HCT116 (cell line): ENCODE measurements around the gene LCE1A. TPM values are rescaled to one million over a fixed set of nuclear protein-coding genes. Genes with fewer than 3 reads are reported as not detected.

ENCODE experiments used
- ATAC-seq: fragments of 200-7000 bp; cut with Tn5 transposase; 2 replicates; pipeline ENCODE4 v1.9.1; 2020; ENCODE audit warnings: mild to moderate bottlenecking, moderate library complexity
- BruUV-seq: library from RNA; stranded (reverse); fragments of 400-500 nt; replicated peaks from 2 replicates; lab custom pipeline; 2021; lab: Mats Ljungman, UMichigan
- CTCF ChIA-PET: fragments of 300-600 bp; sonication (Branson Sonifier 250); formaldehyde crosslinking; loops from one replicate; lab custom pipeline; 2021; ENCODE audit warnings: antibody characterized with exemption; lab: Charles Lee
- POLR2A ChIA-PET: fragments of 300-600, 350-600 bp; sonication (Branson Sonifier 250); formaldehyde crosslinking; loops from one replicate; lab custom pipeline; 2021; ENCODE audit warnings: antibody characterized with exemption; lab: Charles Lee
- RAD21 ChIA-PET, 2 experiments: fragments of 300-600 bp; sonication (Branson Sonifier 250); formaldehyde crosslinking; loops; one replicate each; lab custom pipeline; 2023; ENCODE audit warnings: low total read pairs in 2 of 2; ENCODE audit not compliant: uncharacterized antibody in 2 of 2, unreplicated experiment in 2 of 2, low non-redundant PET in 1 of 2; lab: Charles Lee
- DNase-seq: peaks from one replicate; pipeline ENCODE4 v3.0.0-alpha.2; 2010; ENCODE audit warnings: low read depth, low spot score
- H2AFZ ChIP-seq: fragments of 200-600 bp; shearing (Covaris generic), sonication (generic); 2 replicates; pipeline ENCODE4 v1.6.1; 2017; ENCODE audit warnings: low read depth, mixed run types, mixed read lengths, antibody characterized with exemption, low read length; ENCODE audit not compliant: poor library complexity, severe bottlenecking
- H3K27ac ChIP-seq: 2 replicates; pipeline ENCODE4 v1.5.1; 2012; ENCODE audit warnings: low read depth, low read length
- H3K27me3 ChIP-seq: fragments of 200-600 bp; sonication (generic); 2 replicates; pipeline ENCODE4 v1.6.1; 2016; ENCODE audit warnings: mixed run types, low read length, mixed read lengths; ENCODE audit not compliant: insufficient read depth
- H3K36me3 ChIP-seq, 2 experiments: fragments of 200-500 bp in 1 of 2; fragments of 200-600 bp in 1 of 2; sonication (Bioruptor generic) in 1 of 2; sonication (generic) in 1 of 2; 2 replicates each; pipeline versions ENCODE4 v1.5.1 to v1.6.1; 2014 to 2016; ENCODE audit warnings: low read length in 2 of 2, inconsistent platforms in 1 of 2, mixed read lengths in 1 of 2, mixed run types in 1 of 2; ENCODE audit not compliant: insufficient read depth in 2 of 2, control insufficient read depth in 1 of 2
- H3K4me1 ChIP-seq, 2 experiments: fragments of 200-600 bp in 1 of 2; sonication (generic) in 1 of 2; 2 replicates each; pipeline versions ENCODE4 v1.5.1 to v1.6.1; 2012 to 2017; ENCODE audit warnings: low read length in 2 of 2, inconsistent platforms in 1 of 2, mild to moderate bottlenecking in 1 of 2, mixed read lengths in 1 of 2, mixed run types in 1 of 2, moderate library complexity in 1 of 2; ENCODE audit not compliant: insufficient read depth in 2 of 2, control insufficient read depth in 1 of 2
- H3K4me2 ChIP-seq: fragments of 200-600 bp; sonication (generic); 2 replicates; pipeline ENCODE4 v1.6.1; 2017; ENCODE audit warnings: mixed run types, low read length, mixed read lengths
- H3K4me3 ChIP-seq, 2 experiments: fragments of 200-600 bp in 1 of 2; sonication (generic) in 1 of 2; replicated peaks in 1 of 2; 2 replicates each; pipeline ENCODE4 v1.5.1; 2011 to 2016; ENCODE audit warnings: low read length in 2 of 2, control low read depth in 1 of 2, low read depth in 1 of 2, mild to moderate bottlenecking in 1 of 2, mixed read lengths in 1 of 2, mixed run types in 1 of 2
- H3K79me2 ChIP-seq: fragments of 200-600 bp; sonication (generic); 2 replicates; pipeline ENCODE4 v1.6.1; 2017; ENCODE audit warnings: mild to moderate bottlenecking, mixed run types, low read length, moderate library complexity, mixed read lengths; ENCODE audit not compliant: insufficient read depth
- H3K9ac ChIP-seq: fragments of 200-600 bp; sonication (generic); 2 replicates; pipeline ENCODE4 v1.6.1; 2016; ENCODE audit warnings: low read length, mixed read lengths
- H3K9me2 ChIP-seq: fragments of 200-600 bp; sonication (generic), shearing (Covaris generic); 2 replicates; pipeline ENCODE4 v1.6.1; 2017; ENCODE audit warnings: mixed run types, mild to moderate bottlenecking, moderate library complexity; ENCODE audit not compliant: insufficient read depth
- H3K9me3 ChIP-seq, 2 experiments: fragments of 200-500 bp in 1 of 2; fragments of 200-600 bp in 1 of 2; sonication (Bioruptor generic) in 1 of 2; sonication (generic) in 1 of 2; 2 replicates each; pipeline ENCODE4 v1.6.1; 2014 to 2017; ENCODE audit warnings: low read length in 2 of 2, mixed read lengths in 2 of 2, inconsistent platforms in 1 of 2, low read depth in 1 of 2, mild to moderate bottlenecking in 1 of 2, mixed run types in 1 of 2, moderate library complexity in 1 of 2; ENCODE audit not compliant: control insufficient read depth in 1 of 2, insufficient read depth in 1 of 2
- H4K20me1 ChIP-seq: fragments of 200-600 bp; sonication (generic), shearing (Covaris generic); 2 replicates; pipeline ENCODE4 v1.6.1; 2017; ENCODE audit warnings: mixed run types, mild to moderate bottlenecking, moderate library complexity; ENCODE audit not compliant: insufficient read depth
- CBX3 ChIP-seq: IDR thresholded peaks from 2 replicates; pipeline ENCODE4 v1.6.1; 2012; ENCODE audit warnings: low read depth
- CEBPB ChIP-seq: IDR thresholded peaks from 2 replicates; pipeline ENCODE4 v1.6.1; 2012; ENCODE audit warnings: low read depth
- EGR1 ChIP-seq: IDR thresholded peaks from 2 replicates; pipeline ENCODE4 v1.6.1; 2012; ENCODE audit warnings: low read depth
- EZH2 ChIP-seq: fragments of 200-600 bp; sonication (generic); IDR thresholded peaks from 2 replicates; pipeline ENCODE4 v1.6.1; 2017; ENCODE audit warnings: antibody characterized with exemption, mixed run types
- EZH2phosphoT487 ChIP-seq: fragments of 200-600 bp; IDR thresholded peaks from 2 replicates; pipeline ENCODE4 v1.6.1; 2018; ENCODE audit warnings: antibody characterized with exemption, borderline replicate concordance
- FOSL1 ChIP-seq: IDR thresholded peaks from 2 replicates; pipeline ENCODE4 v1.6.1; 2012; ENCODE audit warnings: low read depth
- JUND ChIP-seq: IDR thresholded peaks from 2 replicates; pipeline ENCODE4 v1.6.1; 2012
- POLR2A ChIP-seq: IDR thresholded peaks from 2 replicates; pipeline ENCODE4 v1.7.0; 2011; ENCODE audit warnings: borderline replicate concordance; ENCODE audit not compliant: insufficient read depth, insufficient read length; ENCODE audit errors: extremely low read depth
- POLR2AphosphoS5 ChIP-seq: IDR thresholded peaks from 2 replicates; pipeline ENCODE4 v1.6.1; 2011; ENCODE audit warnings: mild to moderate bottlenecking, low read depth, low read length, moderate library complexity
- RAD21 ChIP-seq: IDR thresholded peaks from 2 replicates; pipeline ENCODE4 v1.6.1; 2012; ENCODE audit warnings: low read depth, mild to moderate bottlenecking
- REST ChIP-seq: IDR thresholded peaks from 2 replicates; pipeline ENCODE4 v1.6.1; 2012; ENCODE audit warnings: low read depth
- SIN3A ChIP-seq: IDR thresholded peaks from 2 replicates; pipeline ENCODE4 v1.6.1; 2012; ENCODE audit warnings: low read depth
- SP1 ChIP-seq: IDR thresholded peaks from 2 replicates; pipeline ENCODE4 v1.6.1; 2012; ENCODE audit warnings: low read depth
- SRF ChIP-seq: IDR thresholded peaks from 2 replicates; pipeline ENCODE4 v1.6.1; 2012; ENCODE audit warnings: low read depth
- YY1 ChIP-seq: IDR thresholded peaks from 2 replicates; pipeline ENCODE4 v1.6.1; 2011; ENCODE audit warnings: low read length, low read depth, moderate library complexity, mild to moderate bottlenecking; ENCODE audit not compliant: insufficient replicate concordance; ENCODE audit errors: extremely low read depth
- ZBTB33 ChIP-seq: IDR thresholded peaks from 2 replicates; pipeline ENCODE4 v1.6.1; 2011; ENCODE audit warnings: mild to moderate bottlenecking, low read length, moderate library complexity; ENCODE audit not compliant: insufficient replicate concordance; ENCODE audit errors: extremely low read depth
- ZFX ChIP-seq: fragments of 450-650 bp; IDR thresholded peaks from 2 replicates; pipeline ENCODE4 v1.6.1; 2017
- ZNF274 ChIP-seq: fragments of 200-500 bp; sonication (Bioruptor generic); IDR thresholded peaks from 2 replicates; pipeline ENCODE4 v1.6.1; 2014; ENCODE audit warnings: mild to moderate bottlenecking, low read depth, low read length, inconsistent platforms
- intact Hi-C: fragments of 100-400 bp; cut with micrococcal nuclease; formaldehyde crosslinking; loops from 2 replicates; pipeline ENCODE4 v1.10.0; 2022
- total RNA-seq: library from RNA; stranded (reverse); gene quantifications from one replicate; pipeline ENCODE4 v1.2.1, GENCODE V29; 2021; ENCODE audit not compliant: unreplicated experiment

Gene LCE1A
- total RNA-seq, 1 experiment from 2014 or later: not detected

- POLR2A ChIA-PET: no interaction called here
- CTCF ChIA-PET: no interaction called here
- H3K27me3 ChIP-seq: peaks cover 17% of the 10 kb centered on the region; the same call in 1 of the 2 replicates
- no peak for TF ChIP-seq JUND
- no peak for TF ChIP-seq POLR2A
- RAD21 ChIA-PET: no interaction called here
- no peaks in the 10 kb centered on the region for H4K20me1 ChIP-seq
- no peaks in the 10 kb centered on the region for H3K4me1 ChIP-seq
- no TSS peak for BruUV-seq
- no peaks in the 10 kb centered on the region for H3K79me2 ChIP-seq
- no peaks in the 10 kb centered on the region for H3K9me2 ChIP-seq
- ATAC-seq: no peak
- H3K9me3 ChIP-seq: no peaks in the 10 kb centered on the region
- H3K4me2 ChIP-seq: no peak within 1 kb of the TSS
- H2AFZ ChIP-seq: no peak within 1 kb of the TSS
- no peak within 1 kb of the TSS for H3K9ac ChIP-seq
- no peaks in the 10 kb centered on the region for H3K36me3 ChIP-seq
- H3K4me3 ChIP-seq: no peak within 1 kb of the TSS
- H3K27ac ChIP-seq: no peak within 1 kb of the TSS
- no peak for DNase-seq
- intact Hi-C loops: no loop called here
These were observed 32.4 kb downstream of the LCE1A start, which contains the start of gene LCE7A for GRCh38 chr1:152859696-152860095. Gene LCE7A, plus strand, starts transcription at chr1:152859996. Its CDS starts 702 bp downstream, at chr1:152860698.

- intact Hi-C loops: no loop called here
- TF ChIP-seq SRF (no peak), ZNF274 (no peak), SP1 (no peak), EGR1 (no peak), CBX3 (no peak), YY1 (no peak), SIN3A (no peak), JUND (no peak), RAD21 (no peak), CEBPB (no peak), ZFX (no peak), FOSL1 (no peak), ZBTB33 (no peak), POLR2AphosphoS5 (no peak), EZH2 (no peak), EZH2phosphoT487 (no peak), POLR2A (no peak), REST (no peak)
These were observed 32.9 kb downstream of the LCE1A start for GRCh38 chr1:152860129-152860528.

More at GRCh38 chr1:152860129-152860528, 32.9 kb downstream of the LCE1A start:
- H3K4me1 ChIP-seq: no peaks in the 10 kb centered on the region
- no peak overlapping the region for H3K4me2 ChIP-seq
- ATAC-seq (no peak), DNase-seq (no peak)
- H3K9me3 ChIP-seq: no peaks in the 10 kb centered on the region
- H3K79me2 ChIP-seq: no peaks in the 10 kb centered on the region
- H3K27me3 ChIP-seq: peaks cover 17% of the 10 kb centered on the region; the same call in 1 of the 2 replicates
- H3K27ac ChIP-seq: no peak overlapping the region
- no TSS peak for BruUV-seq
- H3K36me3 ChIP-seq: no peaks in the 10 kb centered on the region
- CTCF ChIA-PET: no interaction called here
- POLR2A ChIA-PET: no interaction called here
- no peak overlapping the region for H2AFZ ChIP-seq
- no peak overlapping the region for H3K9ac ChIP-seq
- H3K9me2 ChIP-seq: no peaks in the 10 kb centered on the region
- RAD21 ChIA-PET: no interaction called here
- H3K4me3 ChIP-seq: no peak overlapping the region
- H4K20me1 ChIP-seq: no peaks in the 10 kb centered on the region
